ENCODE measurements around the gene PAK6.

PAK6 gene

DNA sequence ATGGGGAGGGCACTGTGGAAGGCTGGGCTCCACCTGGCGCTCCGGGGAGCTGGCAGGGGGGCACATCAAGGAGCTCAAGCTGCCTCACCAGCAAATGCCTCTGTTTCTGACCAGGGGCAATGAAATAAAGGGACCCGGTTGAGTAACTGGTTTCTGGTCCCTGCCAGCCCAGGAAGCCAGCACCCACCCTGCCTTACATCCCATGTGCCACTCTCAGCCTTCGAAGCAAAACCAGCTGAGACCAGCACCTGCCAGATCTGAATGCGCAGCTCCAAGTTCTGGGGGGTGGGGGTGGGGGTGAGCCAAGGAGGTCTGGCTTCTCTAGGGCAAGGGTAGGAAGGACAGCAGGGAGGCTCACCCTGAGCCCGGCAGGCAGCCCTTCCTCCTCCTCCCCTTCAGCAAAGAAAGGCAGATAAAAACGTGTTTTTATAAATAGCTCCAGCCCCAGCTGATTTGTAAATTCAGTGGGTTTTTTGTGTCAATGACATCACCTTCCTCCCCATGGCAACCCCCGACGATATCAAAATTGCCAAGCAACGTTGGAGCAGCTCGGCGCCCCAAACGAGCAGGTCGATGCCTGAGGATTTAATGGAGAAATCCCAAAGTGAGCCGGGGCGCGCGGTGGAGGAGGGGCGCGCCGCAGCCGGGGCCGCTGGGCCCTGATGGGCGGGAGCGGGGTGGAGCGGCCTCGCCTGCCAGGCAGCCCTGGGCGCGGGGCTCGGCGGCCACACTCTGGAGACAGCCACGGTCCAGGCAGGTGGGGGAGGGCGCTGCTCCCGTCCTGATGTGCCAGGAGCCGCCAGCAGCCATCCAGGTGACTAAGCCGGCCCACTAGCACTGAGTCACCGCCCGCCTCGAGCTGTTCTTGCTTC lies at the start of gene PAK6:
Gene PAK6, plus strand, starts transcription at position 532 of the 872 bp plus-strand sequence. CDS start 25,723 bp downstream, outside the sequence.
- DNase-seq (ENCODE audit: extremely low read depth in 1 of 2, low read depth in 1 of 2): peak in 1 of 2 donors; percentile 28

DNA sequence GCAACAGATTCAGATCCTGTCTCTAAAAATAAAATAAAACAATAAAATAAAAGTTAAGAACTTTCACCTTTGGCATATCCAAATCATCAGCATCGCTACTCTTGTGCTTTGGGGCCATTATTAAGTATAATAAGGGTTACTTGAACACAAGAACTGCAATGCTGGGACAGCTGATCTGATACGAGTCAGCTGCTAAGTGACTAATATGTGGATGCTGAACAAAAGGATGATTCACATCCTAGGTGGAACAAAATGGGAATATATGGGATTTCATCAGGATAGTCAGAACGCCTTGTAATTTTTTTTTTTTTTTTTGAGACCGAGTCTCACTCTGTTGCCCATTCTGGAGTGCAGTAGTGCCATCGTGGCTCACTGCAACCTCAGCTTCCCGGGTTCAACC lies 48.3 kb upstream of the PAK6 start:
- no peak for DNase-seq (ENCODE audit: extremely low read depth in 1 of 2, low read depth in 1 of 2)

GRCh38 chr15:40192942-40193341 lies 45.9 kb upstream of the PAK6 start:
- DNase-seq (ENCODE audit: extremely low read depth in 1 of 2, low read depth in 1 of 2): no peak

GRCh38 chr15:40197434-40197833 lies 41.4 kb upstream of the PAK6 start:
- no peak for DNase-seq (ENCODE audit: extremely low read depth in 1 of 2, low read depth in 1 of 2)

- no peak for DNase-seq (ENCODE audit: extremely low read depth in 1 of 2, low read depth in 1 of 2)
Observed at GRCh38 chr15:40198355-40199085, 40.3 kb upstream of the PAK6 start.

DNA sequence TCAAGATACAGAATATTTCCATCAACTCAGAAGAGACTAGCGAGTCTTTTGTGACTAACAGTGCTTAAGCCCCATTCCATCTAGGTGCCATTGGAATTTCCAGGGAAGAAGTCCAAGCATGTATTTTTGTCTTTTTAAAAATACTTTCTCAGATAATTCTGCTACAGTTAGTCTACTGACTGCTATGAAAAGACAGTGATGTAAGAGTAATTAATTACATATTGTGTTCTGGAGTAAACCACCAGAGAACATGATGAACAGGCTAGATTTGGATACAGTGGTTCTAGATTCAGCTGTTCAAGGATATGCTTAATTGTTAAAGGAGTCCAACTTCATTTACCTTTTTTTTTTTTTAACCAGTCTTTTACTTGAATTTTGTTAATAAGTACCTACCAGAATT lies 34.8 kb upstream of the PAK6 start:
- no peak for DNase-seq (ENCODE audit: extremely low read depth in 1 of 2, low read depth in 1 of 2)

DNA sequence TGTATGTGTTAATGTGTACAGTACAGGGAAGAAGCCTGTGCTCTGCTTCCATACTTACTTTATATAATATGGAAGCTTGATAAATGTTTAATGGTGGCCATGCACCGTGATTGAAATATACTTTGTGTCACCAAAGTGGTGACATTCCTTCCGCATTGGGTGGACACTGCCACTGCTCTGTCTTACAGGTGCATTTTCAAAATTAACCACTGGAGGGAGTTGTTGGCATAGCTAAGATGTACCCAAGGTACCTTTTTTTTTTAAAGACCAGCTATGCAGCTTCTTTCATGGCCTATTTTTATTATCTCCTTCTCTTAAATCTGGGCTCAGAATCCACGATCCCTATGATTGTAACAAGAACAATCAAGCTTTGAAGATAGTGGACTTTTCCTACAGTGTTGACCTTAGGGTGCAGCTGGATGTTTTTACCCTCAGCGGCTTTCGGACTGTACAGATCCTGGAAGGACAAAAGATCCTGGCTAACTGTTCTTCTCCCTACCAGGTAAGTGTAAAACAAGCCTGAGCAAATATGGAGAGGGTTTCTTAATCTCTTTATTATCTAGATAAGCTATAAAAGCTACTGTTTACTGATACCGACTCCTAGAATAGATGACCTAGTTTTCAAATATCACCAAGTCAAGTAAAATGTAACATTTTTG lies 21.6 kb upstream of the PAK6 start:
- DNase-seq (ENCODE audit: extremely low read depth in 1 of 2, low read depth in 1 of 2): peak in 1 of 2 donors; percentile 12

DNA sequence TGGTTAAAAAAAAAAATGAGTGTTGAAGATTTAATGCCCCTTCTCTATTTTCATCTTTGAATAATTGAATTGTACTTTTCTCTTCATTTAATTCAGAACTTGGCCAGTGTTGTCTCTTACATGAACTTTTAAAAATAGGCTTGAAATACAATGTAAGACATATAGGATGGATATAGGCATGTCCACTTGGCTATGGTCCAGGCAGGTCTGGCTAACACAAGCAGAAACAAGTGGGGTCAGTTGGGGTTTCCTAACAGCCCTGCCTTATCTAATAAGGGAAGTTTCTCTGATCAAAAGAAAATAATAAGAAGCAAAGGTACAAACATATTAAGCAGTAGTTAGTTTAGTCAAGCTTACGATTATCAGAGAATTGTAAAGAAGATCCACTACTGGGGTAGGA lies 19.1 kb upstream of the PAK6 start:
- DNase-seq (ENCODE audit: extremely low read depth in 1 of 2, low read depth in 1 of 2): no peak

GRCh38 chr15:40222131-40222530 lies 16.7 kb upstream of the PAK6 start:
- DNase-seq (ENCODE audit: extremely low read depth in 1 of 2, low read depth in 1 of 2): no peak

DNA sequence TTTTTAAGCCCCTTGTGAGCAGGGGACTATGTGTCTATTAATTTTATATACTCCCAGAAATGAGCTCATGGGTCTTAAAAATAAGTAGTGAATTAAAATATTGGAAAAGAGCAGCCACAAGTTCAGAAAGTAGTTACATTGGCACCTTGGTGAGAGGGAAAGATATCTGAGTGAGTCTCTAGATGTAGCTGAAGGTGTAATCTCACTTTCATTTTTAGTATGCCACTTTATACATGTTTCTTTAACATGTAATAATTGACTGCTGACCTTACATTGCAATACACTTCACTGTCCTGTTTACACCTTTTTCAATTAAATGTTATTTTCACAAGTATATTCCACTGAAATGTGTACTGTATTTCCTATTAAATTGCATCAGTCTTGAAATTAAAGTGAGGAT lies 12.1 kb upstream of the PAK6 start:
- DNase-seq (ENCODE audit: extremely low read depth in 1 of 2, low read depth in 1 of 2): no peak

DNA sequence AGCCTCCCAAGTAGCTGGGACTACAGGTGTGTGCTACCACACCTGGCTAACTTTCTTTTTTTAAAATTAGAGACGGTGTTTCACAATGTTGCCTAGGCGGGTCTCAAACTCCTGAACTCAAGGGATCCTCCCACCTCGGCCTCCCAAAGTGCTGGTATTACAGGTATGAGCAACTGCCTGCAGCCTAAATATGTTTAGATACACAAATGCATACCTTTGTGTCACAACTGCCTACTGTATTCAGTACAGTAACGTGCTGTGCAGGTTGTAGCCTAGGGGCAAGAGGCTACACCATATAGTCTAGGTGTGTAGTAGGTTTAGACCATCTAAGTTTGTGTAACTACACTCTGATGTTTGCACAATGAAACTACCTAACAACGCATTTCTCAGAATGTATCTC lies 9.5 kb upstream of the PAK6 start:
- DNase-seq (ENCODE audit: extremely low read depth in 1 of 2, low read depth in 1 of 2): no peak

- DNase-seq (ENCODE audit: extremely low read depth in 1 of 2, low read depth in 1 of 2): no peak
Observed at GRCh38 chr15:40229956-40230355, 8.9 kb upstream of the PAK6 start.

GRCh38 chr15:40232625-40233070 lies 6.2 kb upstream of the PAK6 start:
- DNase-seq (ENCODE audit: extremely low read depth in 1 of 2, low read depth in 1 of 2): no peak

DNA sequence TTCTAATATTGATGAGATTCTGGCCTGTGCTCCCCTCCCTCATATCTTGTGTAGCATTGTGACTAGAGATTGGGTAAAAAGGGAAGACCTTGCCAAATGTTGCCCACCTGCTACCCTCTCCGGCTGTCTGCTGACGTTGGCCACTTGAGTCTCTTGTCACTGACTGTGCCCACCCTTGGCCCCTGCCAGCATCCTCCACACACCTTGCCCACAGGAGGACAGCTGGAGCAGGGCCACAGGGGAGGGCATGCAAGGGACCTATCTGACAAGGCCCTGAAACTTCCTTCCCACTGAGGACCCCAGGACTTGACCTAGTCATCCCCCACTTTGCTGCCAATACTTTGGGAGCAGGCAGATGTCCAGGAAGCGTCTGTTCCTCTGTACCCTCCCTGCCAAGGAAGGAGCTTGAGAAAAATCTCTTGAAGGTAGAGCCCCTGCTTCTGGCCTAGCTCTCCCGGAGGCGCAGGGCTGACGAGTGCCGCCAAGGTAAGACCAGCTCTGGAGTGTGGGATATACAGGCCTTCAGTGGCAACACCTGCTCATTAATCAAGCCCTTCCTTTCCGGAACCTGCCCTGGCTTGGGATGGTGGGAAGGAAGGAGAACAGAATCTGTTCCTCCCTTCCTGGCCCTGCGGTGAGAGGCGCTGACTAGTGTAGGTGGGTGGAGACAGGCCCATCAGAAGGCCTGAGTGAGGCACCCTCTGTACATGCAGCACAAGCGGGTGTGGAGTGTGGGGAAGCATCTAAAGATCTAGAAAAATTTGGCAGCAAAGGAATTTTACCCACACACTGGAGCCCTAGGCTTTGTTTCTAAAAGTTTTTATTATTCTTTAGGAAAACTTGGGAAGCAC lies 4.9 kb upstream of the PAK6 start:
- DNase-seq (ENCODE audit: extremely low read depth in 1 of 2, low read depth in 1 of 2): no peak

DNA sequence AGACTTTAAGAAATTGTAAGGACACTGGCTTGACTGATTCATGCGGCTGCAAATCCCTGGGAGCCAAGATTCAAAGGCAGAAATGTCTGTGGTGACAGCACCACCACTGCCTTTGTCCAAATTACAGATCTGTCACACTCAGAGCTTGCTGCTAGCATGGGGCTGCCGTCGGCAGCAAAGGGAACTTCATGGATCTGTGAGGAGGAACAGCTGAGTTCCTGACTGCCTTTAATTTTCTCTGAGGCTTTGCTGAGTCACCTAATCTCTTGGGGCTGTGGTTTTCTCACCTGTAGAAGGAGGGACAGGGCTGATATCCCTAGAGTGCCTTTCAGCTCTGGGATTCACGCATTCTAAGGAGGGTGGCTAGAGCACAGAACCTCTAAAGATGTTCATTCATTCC lies 4.1 kb upstream of the PAK6 start:
- DNase-seq (ENCODE audit: extremely low read depth in 1 of 2, low read depth in 1 of 2): no peak

DNA sequence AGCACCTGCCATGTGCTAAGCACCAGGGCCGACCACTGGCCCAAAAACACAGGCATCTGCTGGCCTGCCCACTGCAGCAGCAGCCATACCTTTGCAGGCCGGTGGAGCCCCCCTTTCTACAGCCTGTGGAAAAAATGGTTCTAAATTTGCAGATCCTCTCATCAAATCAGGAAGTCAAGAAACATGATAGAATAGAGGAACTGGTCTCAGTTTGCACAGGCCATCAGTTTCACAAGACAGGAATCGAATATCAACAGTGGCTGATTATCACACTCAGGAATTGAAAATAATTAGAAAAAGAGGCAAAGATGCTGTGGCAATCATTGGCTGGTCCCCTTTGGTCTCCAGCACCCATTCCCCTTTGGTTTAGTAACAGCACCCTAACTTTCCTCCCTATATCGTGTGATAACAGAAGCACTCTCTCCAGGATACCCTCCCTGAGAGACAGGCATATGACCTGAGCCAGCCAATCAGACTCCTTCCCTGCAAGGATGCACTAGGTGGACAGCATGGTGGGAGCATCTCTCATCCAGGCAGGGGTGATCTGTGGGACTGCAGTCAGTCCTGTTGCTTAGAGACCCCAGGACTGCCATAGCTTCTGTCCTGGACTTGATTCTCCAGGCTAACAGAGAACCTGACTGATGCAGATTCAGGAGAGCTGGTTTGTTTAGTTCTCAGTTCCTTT lies 3.5 kb upstream of the PAK6 start:
- DNase-seq (ENCODE audit: extremely low read depth in 1 of 2, low read depth in 1 of 2): no peak

DNA sequence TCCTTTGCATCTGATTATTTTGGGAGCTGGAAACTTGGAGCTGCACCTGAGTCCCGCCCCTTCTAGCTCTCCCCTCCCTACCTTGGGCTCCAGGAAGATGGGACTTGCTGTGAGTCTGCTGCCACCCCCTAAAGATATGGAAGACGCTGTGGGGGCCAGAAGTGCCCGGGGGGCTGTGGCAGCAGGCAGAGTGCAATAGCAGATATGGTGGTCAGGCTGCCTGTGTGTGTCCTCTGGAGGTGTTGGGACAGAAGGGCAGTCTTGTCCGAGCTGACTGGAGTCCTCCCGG lies 485 bp downstream of the PAK6 start:
- DNase-seq (ENCODE audit: extremely low read depth in 1 of 2, low read depth in 1 of 2): no peak

- no peak for DNase-seq (ENCODE audit: extremely low read depth in 1 of 2, low read depth in 1 of 2)
Observed at GRCh38 chr15:40239693-40240618, 1.1 kb downstream of the PAK6 start.

- no peak for DNase-seq (ENCODE audit: extremely low read depth in 1 of 2, low read depth in 1 of 2)
Observed at GRCh38 chr15:40240619-40241221, 1.9 kb downstream of the PAK6 start.

Data from stimulated activated CD8-positive, alpha-beta memory T cell treated with anti-CD3 and anti-CD28 coated beads, Interleukin-7, amount 100 ng/mL, for 48 hours (primary cell).